Stomach (tissue), 9 donors: ENCODE measurements around the gene MACC1. TPM values are rescaled to one million over a fixed set of nuclear protein-coding genes. Genes with fewer than 3 reads are reported as not detected.

Source experiments
- DNase-seq, 2 donors: peaks; one replicate each; pipeline versions ENCODE4 v3.0.0 to v3.0.0-alpha.2; 2013 to 2019
- H3K27ac ChIP-seq, 5 donors: fragments of 200-600 bp in 4 of 5; sonication (generic) in 4 of 5; one replicate each; pipeline ENCODE4 v1.5.1; 2013 to 2019; ENCODE audit warnings: mild to moderate bottlenecking in 1 of 5, moderate library complexity in 1 of 5
- H3K27me3 ChIP-seq, 3 donors: fragments of 200-600 bp; sonication (generic); one replicate each; pipeline ENCODE4 v1.5.1; 2017 to 2019; ENCODE audit warnings: mixed run types in 1 of 3
- H3K36me3 ChIP-seq, 4 donors: fragments of 200-600 bp; sonication (generic); 1 replicate in 3 of 4; 2 replicates in 1 of 4; pipeline ENCODE4 v1.5.1; 2016 to 2019
- H3K4me1 ChIP-seq, 4 donors: fragments of 200-600 bp; sonication (generic); one replicate each; pipeline ENCODE4 v1.5.1; 2016 to 2019
- H3K4me3 ChIP-seq, 4 donors: fragments of 200-600 bp; sonication (generic) in 3 of 4; one replicate each; pipeline ENCODE4 v1.5.1; 2016 to 2019; ENCODE audit warnings: mild to moderate bottlenecking in 1 of 4
- H3K9me3 ChIP-seq, 4 donors: fragments of 200-600 bp; sonication (generic); one replicate each; pipeline ENCODE4 v1.5.1; 2016 to 2019
- CTCF ChIP-seq, 7 experiments: fragments of 450-650 bp in 4 of 7; fragments of 200-600 bp in 3 of 7; sonication (generic) in 3 of 7; IDR thresholded peaks; one replicate each; pipeline ENCODE4 v1.5.1; 2016 to 2019; ENCODE audit warnings: antibody characterized with exemption in 7 of 7, control low read depth in 2 of 7, mild to moderate bottlenecking in 1 of 7
- EP300 ChIP-seq: sonication (generic); formaldehyde crosslinking; IDR thresholded peaks from one replicate; pipeline ENCODE4 v1.6.1; 2017; ENCODE audit warnings: antibody characterized with exemption
- POLR2A ChIP-seq, 4 donors: fragments of 450-650 bp; IDR thresholded peaks; one replicate each; pipeline ENCODE4 v1.6.1; 2016; ENCODE audit warnings: antibody characterized with exemption in 4 of 4, control low read depth in 2 of 4, mild to moderate bottlenecking in 1 of 4, moderate library complexity in 1 of 4
- POLR2AphosphoS5 ChIP-seq, 3 donors: sonication (generic); formaldehyde crosslinking; IDR thresholded peaks; one replicate each; pipeline ENCODE4 v1.6.1; 2016; ENCODE audit warnings: antibody characterized with exemption in 3 of 3
- WGBS, 5 donors: extraction: QIAGEN DNeasy Blood & Tissue Kit in 3 of 5; methylation state at CpG; one replicate each; pipeline versions ENCODE4 v1.1.5 to v1.1.7; 2013 to 2018; 5-methylcytosine and 5-hydroxymethylcytosine counted together
- intact Hi-C: fragments of 100-400 bp; cut with DNase I; formaldehyde crosslinking; loops from one replicate; pipeline ENCODE4 v1.15.1; 2023; ENCODE audit warnings: low total_unique reads
- polyA plus RNA-seq, 3 donors: library from polyadenylated mRNA; stranded (reverse); fragments of 200-250 nt; gene quantifications; one replicate each; pipeline ENCODE4 v1.2.3, GENCODE V29; 2013
- total RNA-seq, 5 donors: library from RNA; depleted of rRNA; stranded (reverse); fragments of >200 nt; gene quantifications; one replicate each; pipeline versions ENCODE4 v1.1.0 to v1.2.3, GENCODE V29; 2014 to 2016
- donor health status: healthy with polysubstance abuse.
- donor health status: Bipolar disorder and iron deficiency.
- donor health status: healthy.

Gene MACC1
- total and polyA plus RNA-seq, 8 donors: 0.76 to 41.7 (median 2.2) TPM; not detected in 1

GRCh38 chr7:20224025-20224424 lies 6.8 kb upstream of the MACC1 start:
- Histone ChIP-seq H3K4me1 (peaks cover 6 to 27% (median 12%) of the 10 kb centered on the region in 4 donors), H3K4me3 (no peak overlapping the region), H3K9me3 (no peaks in the 10 kb centered on the region), H3K27me3 (no peaks in the 10 kb centered on the region), H3K36me3 (no peaks in the 10 kb centered on the region), H3K27ac (no peak overlapping the region)
- TF ChIP-seq EP300 (no peak), POLR2AphosphoS5 (IDR thresholded peaks at IDR 0.05) (no peak), POLR2A (IDR thresholded peaks at IDR 0.05) (no peak), CTCF (IDR thresholded peaks at IDR 0.05) (no peak)
- intact Hi-C loops: no loop called here
- no peak for DNase-seq

GRCh38 chr7:20223356-20223755 lies 6.2 kb upstream of the MACC1 start:
- Histone ChIP-seq H3K36me3 (no peaks in the 10 kb centered on the region), H3K4me1 (peaks cover 6 to 33% (median 12%) of the 10 kb centered on the region in 4 donors), H3K27ac (no peak overlapping the region), H3K4me3 (no peak overlapping the region), H3K9me3 (no peaks in the 10 kb centered on the region), H3K27me3 (no peaks in the 10 kb centered on the region)
- TF ChIP-seq POLR2A (IDR thresholded peaks at IDR 0.05) (no peak), CTCF (IDR thresholded peaks at IDR 0.05) (no peak), EP300 (no peak), POLR2AphosphoS5 (IDR thresholded peaks at IDR 0.05) (no peak)
- intact Hi-C loops: no loop called here
- 92 to 96% (median 94%) methylated on average over 5 of the region's 5 CpGs for WGBS, 5 donors
- no peak for DNase-seq

GRCh38 chr7:20222219-20222828 lies 5.1 kb upstream of the MACC1 start:
- Histone ChIP-seq H3K27me3 (no peaks in the 10 kb centered on the region), H3K27ac (no peak overlapping the region), H3K9me3 (no peaks in the 10 kb centered on the region), H3K36me3 (no peaks in the 10 kb centered on the region), H3K4me1 (peaks cover 6 to 42% (median 14%) of the 10 kb centered on the region in 4 donors), H3K4me3 (no peak overlapping the region)
- no peak for DNase-seq
- no peak for TF ChIP-seq POLR2A (IDR thresholded peaks at IDR 0.05)
- no peak for TF ChIP-seq CTCF (IDR thresholded peaks at IDR 0.05)
- TF ChIP-seq EP300: no peak
- TF ChIP-seq POLR2AphosphoS5 (IDR thresholded peaks at IDR 0.05): no peak
- 70 to 89% (median 85%) methylated on average over 7 of the region's 7 CpGs for WGBS, 5 donors
- intact Hi-C loops: no loop called here

- H3K27me3 ChIP-seq: no peaks in the 10 kb centered on the region
- peaks cover 6 to 42% (median 14%) of the 10 kb centered on the region in 4 donors for H3K4me1 ChIP-seq
- intact Hi-C loops: no loop called here
- no peak overlapping the region for H3K4me3 ChIP-seq
- 45 to 65% (median 49%) methylated on average over 4 of the region's 4 CpGs for WGBS, 5 donors
- no peak for DNase-seq
- peak overlapping the region in 4 of 5 donors; percentile 77 to 88 (median 82) for H3K27ac ChIP-seq
- no peaks in the 10 kb centered on the region for H3K9me3 ChIP-seq
- TF ChIP-seq CTCF (IDR thresholded peaks at IDR 0.05) (no peak), POLR2AphosphoS5 (IDR thresholded peaks at IDR 0.05) (peak in 1 of 3 donors; percentile 59), POLR2A (IDR thresholded peaks at IDR 0.05) (no peak)
- H3K36me3 ChIP-seq: no peaks in the 10 kb centered on the region
Measured at GRCh38 chr7:20220921-20221547, 3.9 kb upstream of the MACC1 start.
